Erythroblast (primary cell): ENCODE data around the gene MOB2.

Experiments used
- GATA1 ChIP-seq: IDR thresholded peaks from 2 replicates; pipeline ENCODE4 v1.6.1; 2011; ENCODE audit warnings: low read depth, mild to moderate bottlenecking, control low read depth, low read length, moderate library complexity
- POLR2A ChIP-seq: IDR thresholded peaks from 2 replicates; pipeline ENCODE4 v1.6.1; 2011; ENCODE audit warnings: mild to moderate bottlenecking, low read length

GRCh38 chr11:1440496-1440895 is 46.1 kb downstream of the MOB2 start:
- TF ChIP-seq GATA1 (no peak), POLR2A (no peak)
